Activated CD4-positive, CD25-positive, alpha-beta regulatory T cell treated with anti-CD3 and anti-CD28 coated beads, Interleukin-2, amount 50 U/mL, for 24 hours (primary cell): ENCODE results near the gene DSEL.

Source experiments
- ATAC-seq, 2 donors: fragments of 150-1000 bp; cut with Tn5 transposase; one replicate each; pipeline ENCODE4 v1.10.0; 2021; ENCODE audit warnings: mild to moderate bottlenecking in 1 of 2, moderate library complexity in 1 of 2

Gene DSEL

DNA sequence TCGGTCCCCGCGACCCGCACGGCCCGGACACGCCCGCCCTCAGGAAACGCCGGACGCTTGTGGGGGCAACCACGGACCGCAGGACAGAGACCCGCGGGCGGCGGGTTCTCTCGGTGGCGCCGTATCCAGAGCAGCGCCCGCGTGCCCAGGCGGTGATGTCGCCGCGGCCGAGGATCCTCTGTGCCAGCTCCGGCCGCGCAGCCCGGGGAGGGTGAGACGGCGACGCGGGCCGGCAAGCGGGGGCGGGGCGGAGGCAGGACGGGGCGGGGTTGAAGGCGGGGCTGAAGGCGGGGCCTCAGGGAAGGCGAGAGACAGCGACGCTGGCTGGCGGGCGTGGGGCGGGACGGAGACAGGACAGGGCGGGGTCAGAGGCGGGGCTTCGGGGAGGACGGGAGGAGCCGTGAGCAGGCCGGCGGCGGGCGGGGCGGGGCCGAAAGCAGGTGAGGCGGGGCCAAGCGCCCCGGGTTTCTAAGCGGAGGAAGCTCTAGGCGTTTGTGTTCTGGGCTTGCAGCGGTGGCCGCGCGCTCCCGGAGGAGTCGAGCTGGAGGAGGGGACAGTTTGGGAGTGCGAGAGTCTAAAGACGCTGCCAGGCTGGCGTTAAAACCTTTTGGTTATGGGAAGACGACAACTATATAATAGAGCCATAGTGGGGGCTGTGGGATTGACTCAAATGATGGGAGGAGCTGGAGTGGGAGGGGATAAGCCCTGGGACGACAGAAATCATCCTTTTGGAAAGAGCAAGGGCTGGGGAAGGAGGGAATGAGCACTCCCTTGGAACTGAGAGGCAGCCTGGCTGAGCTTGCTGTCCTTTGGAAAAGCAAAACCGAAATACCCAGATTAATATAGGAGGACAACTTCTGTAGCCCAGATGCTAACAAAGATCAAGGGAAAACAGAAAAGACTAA lies at the start of gene DSEL:
DSEL (minus strand) TSS at position 182 of the 905 bp plus-strand sequence. CDS start 2,112 bp downstream, outside the sequence.
- peak; percentile 97 for ATAC-seq

GRCh38 chr18:67553437-67553836 lies 36.9 kb upstream of the DSEL start:
- ATAC-seq = no peak

GRCh38 chr18:67550872-67551520 lies 34.5 kb upstream of the DSEL start:
- ATAC-seq = no peak

- ATAC-seq = no peak
These were observed 33.4 kb upstream of the DSEL start for GRCh38 chr18:67549946-67550345.

DNA sequence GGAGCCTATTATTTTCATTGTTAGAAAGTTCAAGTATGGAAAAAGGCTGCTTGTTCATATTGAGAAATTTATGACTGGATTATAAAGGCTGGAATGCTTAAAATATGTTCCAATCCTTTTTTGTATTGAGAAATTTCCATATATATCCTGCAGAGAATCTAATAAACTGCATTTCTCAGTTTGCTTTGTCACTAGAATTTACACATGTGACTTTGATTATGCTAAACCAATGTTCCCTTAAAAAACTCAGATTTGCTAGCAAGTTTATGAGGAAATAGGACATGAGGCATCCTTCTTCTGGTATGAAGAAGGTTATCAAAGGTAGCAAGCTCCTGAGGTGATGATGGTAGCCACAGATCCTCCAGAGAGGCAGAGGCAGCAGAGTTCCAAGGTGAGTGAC lies 29.2 kb upstream of the DSEL start:
- ATAC-seq = no peak

DNA sequence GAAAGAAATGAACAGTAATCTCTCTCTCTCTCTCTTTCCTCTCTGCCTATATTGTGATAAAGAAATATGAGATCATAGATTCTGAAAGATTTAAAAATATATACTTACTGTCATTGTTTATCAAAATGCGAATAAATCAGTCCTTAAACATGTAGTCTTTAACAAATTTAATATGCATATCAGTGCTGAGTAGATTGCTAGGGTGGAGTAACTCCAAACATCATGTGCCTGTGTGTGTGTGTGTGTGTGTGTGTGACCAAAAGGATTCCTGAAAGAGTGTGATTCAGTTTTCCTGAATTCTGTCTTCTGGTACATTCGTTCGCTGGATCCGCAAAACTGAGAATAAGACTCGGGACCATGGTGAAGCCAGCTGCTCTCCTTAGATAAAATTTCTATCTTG lies 24.0 kb upstream of the DSEL start:
- no peak for ATAC-seq

GRCh38 chr18:67531929-67532328 lies 15.4 kb upstream of the DSEL start:
- ATAC-seq = no peak

- no peak for ATAC-seq
These were observed 9.0 kb upstream of the DSEL start for GRCh38 chr18:67525328-67526099.

GRCh38 chr18:67520351-67520921 lies 3.9 kb upstream of the DSEL start:
- ATAC-seq = no peak

DNA sequence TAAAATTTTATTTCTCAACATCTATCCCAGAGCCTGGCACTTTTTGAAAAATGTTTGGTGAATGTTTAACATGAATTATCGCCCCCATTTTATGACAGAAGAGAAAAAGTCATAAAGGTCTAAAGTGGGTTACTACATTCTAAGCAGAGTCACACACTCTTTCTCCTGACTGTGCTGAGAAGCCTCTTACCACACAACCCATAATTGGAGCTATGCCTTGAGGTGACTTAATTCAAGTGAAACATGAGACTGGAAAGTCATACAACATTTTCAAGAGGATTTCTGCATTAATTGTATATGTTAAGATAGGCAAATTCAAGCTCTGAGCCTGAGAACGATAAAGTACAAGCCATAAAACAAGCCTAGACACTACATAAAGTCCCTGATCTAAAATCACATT lies 3.1 kb upstream of the DSEL start:
- ATAC-seq = no peak

GRCh38 chr18:67518566-67518965 lies 2.0 kb upstream of the DSEL start:
- no peak for ATAC-seq

- ATAC-seq = no peak
These were observed 885 bp upstream of the DSEL start for GRCh38 chr18:67517444-67517765.

- peak in 1 of 2 donors; percentile 6 for ATAC-seq
These were observed 480 bp downstream of the DSEL start for GRCh38 chr18:67515942-67516538.

DNA sequence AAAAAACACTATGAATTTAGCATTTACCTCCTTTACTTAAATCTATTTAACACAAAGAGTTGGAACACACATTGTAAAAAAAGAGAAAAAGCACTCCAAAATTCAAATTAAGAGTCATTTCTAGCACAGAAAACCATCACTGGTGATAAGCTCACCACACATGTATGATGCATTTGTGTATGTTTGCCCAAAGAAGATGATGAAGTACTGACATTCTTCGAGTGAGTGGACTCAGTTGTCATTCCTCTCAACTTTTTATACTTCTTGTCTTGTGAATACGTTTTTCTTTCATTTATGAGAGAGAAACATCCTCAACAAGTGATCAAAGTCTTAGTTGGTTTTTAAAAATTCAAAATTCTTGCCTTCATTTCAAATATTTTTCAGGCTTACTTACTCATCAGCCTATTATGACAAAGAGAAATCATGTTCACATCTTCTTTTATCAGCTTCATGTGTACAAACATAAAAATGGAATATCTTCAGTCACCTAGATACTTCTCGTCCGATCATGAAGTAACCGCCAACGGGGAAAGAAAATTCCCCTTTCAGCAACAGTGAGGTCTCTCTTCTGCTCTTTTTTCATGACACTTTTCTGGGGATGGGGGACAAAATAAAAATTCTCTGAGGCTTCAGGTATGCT lies 1.5 kb downstream of the DSEL start:
- no peak for ATAC-seq

- ATAC-seq = no peak
These were observed 2.1 kb downstream of the DSEL start for GRCh38 chr18:67514465-67514864.

DNA sequence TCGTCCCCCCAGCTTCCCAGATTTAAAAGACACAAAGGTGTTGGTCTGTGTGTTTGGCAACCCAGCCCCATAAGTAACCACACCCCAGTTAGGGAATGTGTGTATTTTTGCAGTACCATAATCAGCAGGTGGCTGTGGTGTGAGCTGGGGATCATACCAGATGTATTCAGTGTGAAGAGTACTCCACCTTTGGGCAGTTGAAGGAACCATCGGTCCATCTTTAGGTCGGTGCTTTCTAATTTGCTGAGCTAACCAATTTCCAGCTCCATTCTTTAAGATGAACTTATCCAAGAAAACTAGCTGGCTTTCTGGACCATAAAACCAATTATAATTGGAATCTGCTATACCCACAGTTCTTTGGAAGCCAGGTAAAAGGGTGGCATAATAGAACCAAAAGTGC lies 3.2 kb downstream of the DSEL start:
- ATAC-seq = no peak

GRCh38 chr18:67511840-67512239 lies 4.7 kb downstream of the DSEL start:
- no peak for ATAC-seq

DNA sequence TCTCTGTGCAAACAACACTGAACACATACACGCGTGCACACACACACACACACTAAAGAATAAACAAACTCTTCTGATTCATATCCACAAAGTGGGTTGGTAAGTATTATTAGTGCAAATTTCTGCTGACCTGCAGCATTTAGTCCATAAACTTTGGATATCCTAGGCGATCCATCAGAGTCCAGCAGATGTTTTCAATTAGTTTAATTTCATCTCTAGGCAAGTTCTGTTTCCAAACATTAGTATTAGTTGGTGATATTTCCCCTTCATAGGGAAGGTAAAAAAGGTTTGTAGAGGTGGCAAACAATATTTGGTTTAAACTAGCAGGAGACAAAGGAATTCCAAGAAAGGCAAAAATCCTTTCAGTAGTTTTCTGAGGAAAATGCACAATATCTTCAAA lies 5.7 kb downstream of the DSEL start:
- no peak for ATAC-seq

GRCh38 chr18:67509741-67510391 lies 6.7 kb downstream of the DSEL start:
- ATAC-seq = no peak

GRCh38 chr18:67508146-67508545 lies 8.4 kb downstream of the DSEL start:
- no peak for ATAC-seq

DNA sequence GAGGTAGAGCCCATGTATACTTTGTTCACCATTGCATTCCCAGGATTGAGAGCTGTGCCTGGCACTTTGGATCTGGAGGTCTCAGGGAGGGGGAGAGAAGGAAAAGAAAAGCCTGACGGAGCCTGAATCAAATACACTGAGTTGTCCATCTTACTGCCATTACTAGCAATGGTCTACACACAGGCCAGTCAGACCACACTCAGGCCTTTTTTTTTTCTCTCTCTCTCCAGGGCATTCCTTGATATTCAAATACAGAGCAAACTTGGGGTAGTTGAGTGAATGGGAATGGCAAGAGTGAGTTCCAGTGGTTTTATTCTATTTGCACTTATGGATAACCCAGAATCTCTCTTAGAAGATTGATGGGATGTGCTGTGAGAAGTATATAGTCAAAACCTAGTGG lies 11.8 kb downstream of the DSEL start:
- ATAC-seq = no peak
